Measurements from ENCODE around the gene PBRM1.
"Not testable (repeated sequence)": the region's sequence is repeated elsewhere in the genome, so short reads cannot be mapped to it uniquely, and the experiment has no call there.

The PBRM1 gene

DNA sequence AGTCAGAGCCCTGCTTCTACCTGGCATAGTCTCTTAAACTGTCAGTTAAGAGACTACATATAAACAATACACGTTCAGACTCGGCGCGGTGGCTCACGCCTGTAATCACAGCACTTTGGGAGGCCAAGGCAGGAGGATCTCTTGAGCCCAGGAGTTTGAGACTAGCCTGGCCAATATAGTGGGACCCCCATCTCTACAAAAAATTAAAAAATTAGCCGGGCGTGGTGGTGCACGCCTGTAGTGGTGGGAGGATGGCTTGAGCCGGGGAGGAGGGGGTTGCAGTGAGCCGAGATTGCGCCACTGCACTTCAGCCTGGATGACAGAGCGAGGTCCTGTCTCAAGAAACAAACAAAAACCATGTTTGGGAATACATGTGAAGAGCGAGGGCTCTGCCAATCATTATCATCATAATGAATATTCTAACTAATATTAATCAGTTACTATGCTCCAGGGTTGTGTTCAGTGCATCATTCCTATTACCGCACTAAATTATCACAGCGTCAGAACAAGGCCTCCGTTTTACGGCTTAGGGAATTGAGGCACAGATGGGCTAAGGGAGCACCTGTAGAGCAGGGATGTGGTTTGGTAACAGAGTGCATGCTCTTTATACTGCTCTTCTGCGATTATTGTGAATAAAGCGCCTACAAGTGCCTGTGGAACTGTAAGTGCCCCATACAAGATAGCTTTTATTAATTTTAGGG, 150.2 kb downstream of the PBRM1 start:
- no peak for DNase-seq

DNA sequence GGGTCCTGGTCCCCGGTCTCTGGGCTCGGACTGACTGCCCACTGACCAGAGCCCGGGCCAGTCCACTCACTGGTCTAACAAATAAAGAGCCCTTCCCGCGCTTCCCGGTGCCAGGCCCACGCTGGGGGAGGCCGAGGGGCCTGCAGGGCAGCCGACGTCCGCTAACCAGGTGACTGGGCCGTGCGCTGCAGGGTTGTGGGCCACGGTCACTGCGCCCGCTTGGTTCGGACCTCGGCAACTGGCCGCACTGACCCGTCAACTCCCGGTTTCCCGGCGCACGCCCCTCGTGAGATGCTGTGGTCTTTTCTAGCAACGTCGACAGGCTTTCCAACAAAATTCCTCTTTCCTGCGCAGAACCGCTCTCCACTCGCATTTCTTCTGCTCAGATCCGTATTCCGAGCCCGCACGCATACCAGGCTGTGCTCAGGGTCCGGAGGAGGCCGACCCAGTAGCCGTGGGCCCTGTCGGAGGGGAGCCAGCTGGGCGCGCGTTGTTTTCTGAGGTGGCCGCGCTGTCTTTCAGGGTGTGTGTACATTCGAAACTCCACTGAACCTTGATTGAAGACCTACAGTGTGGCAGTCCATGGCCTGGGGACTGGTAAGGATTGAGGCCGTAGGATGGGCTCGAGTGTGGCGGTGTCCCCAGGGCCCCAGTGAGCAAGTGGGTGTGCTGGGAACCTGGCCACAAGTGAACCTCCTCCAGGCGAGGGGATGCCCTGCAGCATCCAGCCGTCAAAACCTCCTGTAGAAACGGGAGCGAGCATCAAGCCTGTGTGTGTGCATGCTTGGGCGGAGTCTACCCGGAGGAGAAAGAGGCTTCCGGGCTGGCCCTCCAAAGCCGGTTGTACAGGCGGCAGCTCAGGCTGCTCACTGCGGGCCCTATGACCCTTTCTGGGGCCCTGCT, 151.2 kb downstream of the PBRM1 start:
- no peak for DNase-seq

DNA sequence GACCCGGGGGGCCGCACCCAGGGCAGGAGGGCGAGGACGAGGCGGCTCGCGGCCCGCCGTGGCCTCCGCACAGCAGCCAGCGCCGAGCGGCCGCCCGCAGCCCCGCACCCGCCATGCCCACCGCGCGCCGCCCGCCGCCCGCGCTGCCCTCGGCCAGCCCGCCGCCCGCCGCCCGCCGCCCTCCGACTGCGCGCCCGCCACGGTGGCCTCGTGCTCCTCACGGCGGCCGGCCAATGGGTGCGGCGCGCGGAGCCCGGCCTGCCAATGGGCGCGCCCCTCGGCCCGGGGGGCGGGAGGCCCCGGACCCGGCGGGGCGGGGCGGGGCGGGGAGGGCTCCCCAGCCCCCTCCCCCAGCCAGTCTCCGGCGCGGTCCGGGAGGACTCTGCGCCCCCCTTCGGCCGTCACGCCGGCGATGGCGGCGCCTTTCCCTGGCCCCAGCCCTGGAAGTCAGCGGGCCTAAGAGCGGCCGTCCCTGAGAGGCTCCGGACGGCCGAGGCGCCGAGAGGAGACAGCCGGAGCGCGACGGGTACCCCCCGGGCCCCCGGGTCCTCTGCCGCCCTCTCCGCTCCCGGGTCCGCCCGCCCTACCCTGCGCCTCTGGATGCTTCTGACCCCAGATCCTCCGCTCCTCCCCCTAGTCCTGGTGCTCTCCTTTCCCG, 152.0 kb downstream of the PBRM1 start, which contains the start of gene NT5DC2:
Gene NT5DC2, minus strand, starts transcription at position 235 of the 658 bp plus-strand sequence. Its CDS starts 120 bp downstream, at position 115.
- DNase-seq: peak; percentile 60

DNA sequence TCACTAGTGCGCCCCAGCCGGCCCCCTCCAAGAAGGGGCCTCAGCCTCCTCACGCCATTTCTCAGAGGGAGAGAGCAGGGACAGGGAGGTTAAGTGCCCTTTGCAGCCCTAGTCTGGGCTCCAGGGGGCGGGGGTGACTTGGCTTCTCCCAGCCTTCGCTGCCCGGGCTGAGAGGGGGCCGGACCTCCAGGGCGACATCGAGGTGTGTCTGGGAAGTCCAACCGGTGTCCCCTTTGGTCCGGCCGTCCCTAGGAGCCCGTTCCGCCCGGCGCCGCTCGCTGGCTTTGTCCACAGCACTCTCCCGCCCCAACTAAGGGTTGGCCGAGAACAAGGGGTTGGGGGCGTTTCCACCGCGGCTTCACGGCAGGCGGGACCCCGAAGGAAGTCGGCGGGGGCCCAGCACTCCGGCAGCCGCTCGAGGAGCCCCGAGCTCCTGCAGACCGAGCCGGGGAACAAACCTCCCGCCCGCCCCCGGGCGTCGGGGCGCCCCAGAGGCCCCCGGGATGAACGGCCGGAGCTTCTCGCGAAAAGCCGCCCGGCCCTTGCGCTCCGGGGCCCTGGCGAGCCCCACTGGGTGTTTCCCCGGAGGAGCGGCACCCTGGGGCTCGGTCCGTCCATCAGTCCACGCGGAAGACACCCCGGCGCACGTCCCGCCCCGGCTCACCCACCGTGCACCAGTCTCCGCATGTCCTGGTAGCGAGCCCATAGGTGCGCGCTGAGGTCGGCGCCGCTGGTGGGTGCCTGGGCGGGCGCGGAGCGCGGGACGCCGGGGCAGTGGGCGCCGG, 152.7 kb downstream of the PBRM1 start:
- no peak for DNase-seq

DNA sequence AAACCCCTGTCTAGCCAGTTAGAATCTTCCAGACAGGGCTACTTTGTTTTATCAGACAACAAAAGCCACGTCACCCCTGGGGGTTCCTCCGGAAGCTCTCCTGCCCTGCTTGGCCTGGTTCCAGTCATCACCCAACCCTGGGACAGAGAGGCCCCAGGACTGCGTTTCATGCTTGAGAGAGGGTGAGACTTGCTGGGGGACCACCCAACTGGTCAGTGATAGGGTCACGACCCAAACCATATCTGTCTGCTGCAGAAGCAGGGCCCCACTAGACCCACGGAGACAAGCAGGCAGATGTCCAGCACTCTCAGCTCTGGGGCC, 153.2 kb downstream of the PBRM1 start:
- no peak for DNase-seq

DNA sequence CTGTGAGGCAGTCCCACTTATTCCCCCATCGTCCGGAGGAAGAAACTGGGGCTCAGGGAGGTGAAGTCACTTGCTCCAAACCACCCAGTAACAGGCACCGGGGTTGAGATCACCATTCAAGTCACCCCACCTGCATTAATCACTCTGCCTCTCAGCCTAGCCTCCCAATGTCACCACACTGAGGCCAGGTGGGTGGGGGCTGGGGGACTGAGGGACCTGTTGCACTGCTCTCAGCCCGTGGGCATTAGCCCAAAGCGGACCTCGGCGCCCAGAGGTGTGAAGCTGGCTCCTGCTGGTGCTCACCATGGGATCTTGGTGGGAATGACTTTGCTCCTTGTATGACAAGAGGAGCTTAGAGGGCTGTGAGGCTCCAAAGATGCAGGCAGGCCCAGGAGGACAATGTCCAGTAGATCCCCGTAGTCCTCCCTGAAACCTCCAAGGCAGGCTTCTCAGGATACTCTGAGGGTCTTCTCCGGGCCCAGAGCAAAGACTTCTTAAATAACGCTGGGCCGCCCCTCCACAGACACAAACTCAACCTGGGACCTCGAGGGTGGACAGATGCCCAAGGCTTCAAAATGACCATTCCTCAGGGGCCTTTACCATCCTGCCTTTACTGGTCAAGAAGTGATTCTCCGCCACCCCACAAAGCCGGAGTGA, 153.7 kb downstream of the PBRM1 start:
- peak; percentile 11 for DNase-seq

DNA sequence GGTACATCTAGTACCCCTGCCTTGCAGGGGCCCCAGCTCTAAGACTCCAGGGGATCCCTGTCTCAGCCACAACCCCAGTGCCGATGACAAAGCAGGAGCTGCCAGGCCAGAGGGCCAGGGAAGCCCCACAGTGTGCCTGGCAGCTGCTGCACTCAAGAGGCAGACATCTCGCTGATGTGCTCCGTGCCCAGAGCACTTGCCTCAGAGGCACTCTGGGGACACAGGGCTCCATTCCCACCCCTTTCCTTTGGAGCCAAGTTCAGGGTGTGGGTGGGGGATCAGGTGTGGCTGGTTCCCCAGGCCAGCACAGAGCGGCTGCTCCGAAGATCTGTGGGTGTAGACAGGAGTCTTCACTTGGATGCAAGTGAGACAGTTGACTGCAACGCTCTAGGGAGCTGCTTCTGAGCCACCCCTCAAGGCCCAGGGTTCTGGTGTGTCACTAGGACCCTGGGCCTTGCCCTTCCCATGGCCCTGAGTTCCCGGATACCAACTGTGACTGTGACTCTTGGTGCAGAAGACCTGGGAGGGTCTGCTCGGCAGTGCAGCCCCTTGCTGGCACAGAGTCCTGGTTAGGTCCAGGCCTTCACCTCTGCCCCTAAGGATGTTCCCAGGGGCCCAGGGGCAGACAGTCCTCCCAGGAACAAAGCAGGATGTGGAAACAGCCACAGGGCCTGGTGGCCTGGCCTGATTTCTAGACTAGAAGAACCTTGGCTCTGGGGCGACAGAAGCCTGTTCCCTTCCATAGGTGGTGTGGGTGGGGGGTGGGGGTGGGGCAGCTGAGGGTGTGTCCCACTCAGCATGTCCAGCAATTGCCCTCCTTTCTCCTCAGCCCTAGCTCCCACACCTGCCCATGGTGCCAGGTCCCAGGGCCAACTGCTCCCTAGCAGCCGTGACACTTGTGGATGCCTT, 154.5 kb downstream of the PBRM1 start:
- DNase-seq: peak; percentile 1

DNA sequence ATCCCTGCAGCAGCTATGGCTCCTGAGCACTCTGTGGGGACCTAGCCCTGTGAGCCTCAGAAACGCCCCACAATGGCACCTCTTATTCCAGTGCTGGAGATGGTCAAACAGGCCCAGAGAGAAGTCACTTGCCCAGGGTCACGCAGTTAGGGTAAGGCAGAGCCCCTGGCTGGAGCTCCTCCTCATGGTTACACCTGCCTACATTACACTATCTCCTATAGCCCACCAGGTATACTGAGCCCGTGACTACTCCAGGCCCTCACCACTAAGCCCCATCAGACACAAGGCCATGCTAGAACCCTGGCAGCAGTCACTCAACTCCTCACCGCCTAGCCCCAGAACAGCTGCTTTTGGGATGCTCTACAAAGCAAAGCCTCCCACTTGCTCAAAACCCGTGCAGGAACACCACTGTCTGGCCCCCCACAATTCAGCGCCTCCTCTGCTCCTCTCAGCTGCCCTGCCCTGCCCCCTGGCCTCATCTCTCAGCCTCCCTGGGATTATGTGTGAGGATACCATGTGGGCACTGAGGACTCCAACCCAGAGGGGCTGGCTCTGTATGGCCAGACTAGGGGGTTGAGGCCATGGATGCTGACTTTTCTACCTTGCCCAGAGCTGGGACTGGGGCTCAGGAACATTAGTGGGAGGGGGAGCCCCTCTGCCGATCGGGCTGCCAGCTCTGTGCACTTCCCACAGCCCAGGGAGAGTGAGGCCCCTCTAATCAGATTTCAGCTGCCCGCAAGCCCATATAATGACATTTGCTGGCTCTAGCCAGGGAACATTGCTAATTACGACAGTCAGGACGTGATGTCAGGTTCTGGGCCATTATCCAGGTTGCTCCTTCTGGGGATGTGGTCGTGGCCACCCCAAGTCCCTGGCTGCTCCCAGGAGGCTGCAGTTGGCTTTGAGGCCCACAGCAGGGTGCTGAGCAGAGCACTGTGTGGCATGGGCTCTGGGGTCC, 156.1 kb downstream of the PBRM1 start:
- DNase-seq: peak; percentile 1

DNA sequence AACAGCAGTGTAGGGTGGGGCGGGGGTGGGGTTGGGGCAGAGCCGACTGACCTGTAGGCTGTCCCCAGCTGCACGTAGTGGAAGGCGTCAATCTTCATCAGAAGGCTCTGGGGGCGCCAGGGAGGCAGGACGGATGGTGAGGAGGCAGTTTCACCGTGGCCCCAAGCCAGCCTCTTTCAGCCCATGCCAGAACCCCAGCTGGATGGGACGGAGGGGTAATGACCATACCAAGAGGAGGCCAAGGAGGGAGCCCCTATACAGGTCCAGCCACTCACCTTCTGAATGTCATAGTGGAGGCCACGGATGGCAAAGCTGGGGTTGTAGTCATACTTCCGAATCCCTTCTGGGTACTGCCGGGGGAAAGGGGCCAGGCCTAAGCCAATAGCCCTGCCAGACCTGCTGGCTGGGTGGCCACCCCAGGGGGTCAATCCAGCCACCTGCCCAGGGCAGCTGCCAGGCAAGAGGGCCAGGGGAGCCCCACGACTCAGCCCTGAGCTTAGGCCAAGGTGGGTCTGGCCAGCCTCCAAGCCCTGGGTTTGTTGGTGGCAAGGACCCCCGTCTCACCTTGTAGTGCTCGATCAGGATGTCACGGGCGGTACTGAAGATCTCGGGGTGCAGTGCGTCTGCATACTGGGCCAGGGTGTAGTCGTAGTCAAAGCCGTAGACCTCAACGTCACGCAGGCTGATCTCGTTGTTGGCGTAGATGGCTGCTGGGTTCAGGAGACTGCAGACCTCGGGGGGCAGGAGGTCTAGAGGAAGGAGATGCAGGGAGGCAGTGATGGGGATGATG, 156.9 kb downstream of the PBRM1 start:
- DNase-seq: peak; percentile 1

DNA sequence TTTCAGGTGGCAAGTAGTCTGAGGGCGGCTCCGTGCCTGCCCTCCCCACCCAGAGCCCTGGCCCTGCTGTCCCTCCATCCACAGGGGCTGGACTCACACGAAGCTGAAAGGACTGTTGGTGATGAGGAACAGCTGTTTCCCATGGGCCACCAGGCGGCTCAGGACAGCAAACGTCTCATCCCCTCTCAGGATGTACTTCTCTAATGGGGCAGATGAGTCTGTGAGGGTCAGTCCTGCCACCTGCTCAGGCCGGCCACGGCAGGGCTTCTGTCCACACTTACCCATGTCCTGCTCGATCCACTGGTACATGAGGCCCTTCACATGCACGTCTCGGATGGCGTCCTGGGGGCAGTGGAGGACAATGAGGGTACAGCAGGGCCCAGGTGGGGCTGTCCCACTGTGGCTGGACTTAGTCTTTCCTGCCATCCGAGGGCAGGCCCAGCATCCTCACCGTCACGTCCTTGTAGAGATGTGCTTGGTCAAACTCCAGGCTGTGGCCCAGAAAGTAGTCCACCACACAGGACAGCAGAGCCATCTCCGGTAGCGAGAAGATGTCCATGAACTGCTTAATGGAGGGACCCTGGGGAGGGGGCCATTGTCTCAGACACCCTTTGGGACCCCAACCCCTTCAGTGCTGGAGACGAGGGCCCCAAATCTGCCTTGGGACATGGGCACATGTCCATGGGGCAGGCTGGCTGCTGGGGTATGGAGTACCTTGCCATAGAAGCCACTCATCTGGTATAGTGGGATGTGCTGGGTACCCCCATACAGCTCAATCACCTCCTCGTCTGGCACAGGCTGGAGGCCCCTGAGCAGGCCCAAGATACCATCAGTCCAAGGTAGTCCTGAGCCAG, 157.8 kb downstream of the PBRM1 start:
- DNase-seq: peak; percentile 0

DNA sequence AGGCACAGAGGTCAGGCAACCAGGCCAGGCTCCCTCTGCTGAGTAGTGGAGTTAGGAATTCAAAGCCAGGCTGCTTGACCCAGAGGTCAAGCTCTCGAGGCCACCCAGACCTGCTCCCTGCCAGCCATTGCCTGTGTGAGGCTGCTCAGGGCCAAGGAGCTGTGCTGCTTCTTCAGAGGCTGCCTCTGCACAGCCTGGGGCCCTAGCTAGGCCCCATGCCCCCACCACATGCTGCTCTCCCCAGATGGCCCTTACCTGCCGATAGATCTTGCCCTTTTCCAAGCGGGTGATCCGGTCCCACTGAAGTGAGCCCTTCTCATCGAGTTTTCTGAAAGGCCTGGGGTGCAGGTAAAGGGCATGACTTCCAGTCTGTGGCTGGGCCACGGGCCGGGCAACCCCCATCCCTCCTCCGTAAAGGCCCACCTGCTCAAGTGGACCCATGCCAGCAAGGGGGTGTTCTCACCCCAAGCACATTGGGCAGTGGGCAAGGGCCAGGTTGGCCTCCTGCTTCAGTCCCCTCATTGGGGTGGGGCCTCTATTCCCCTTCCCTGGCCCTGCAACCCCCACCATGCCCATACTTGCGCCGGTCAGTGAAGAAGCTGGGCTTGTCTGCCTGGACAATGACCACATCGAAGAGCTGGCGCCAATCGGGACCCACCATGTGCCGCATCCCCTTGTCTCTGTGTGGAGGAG, 158.5 kb downstream of the PBRM1 start:
- DNase-seq: peak; percentile 0

DNA sequence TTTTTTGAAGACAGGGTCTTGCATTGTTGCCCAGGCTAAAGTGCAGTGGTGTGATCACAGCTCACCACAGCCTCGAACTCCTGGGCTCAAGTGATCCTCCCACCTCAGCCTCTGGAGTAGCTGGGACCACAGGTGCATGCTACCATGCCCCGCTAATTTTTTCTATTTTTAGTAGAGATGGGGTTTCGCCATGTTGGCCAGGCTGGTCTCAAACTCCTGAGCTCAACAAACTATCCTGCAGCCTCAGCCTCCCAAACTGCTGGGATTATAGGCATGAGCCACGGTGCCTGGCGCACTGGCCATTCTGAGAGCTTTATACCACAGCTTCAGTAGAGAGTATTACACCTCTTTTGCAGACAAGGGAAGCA, 159.1 kb downstream of the PBRM1 start:
- not testable (repeated sequence) for DNase-seq

DNA sequence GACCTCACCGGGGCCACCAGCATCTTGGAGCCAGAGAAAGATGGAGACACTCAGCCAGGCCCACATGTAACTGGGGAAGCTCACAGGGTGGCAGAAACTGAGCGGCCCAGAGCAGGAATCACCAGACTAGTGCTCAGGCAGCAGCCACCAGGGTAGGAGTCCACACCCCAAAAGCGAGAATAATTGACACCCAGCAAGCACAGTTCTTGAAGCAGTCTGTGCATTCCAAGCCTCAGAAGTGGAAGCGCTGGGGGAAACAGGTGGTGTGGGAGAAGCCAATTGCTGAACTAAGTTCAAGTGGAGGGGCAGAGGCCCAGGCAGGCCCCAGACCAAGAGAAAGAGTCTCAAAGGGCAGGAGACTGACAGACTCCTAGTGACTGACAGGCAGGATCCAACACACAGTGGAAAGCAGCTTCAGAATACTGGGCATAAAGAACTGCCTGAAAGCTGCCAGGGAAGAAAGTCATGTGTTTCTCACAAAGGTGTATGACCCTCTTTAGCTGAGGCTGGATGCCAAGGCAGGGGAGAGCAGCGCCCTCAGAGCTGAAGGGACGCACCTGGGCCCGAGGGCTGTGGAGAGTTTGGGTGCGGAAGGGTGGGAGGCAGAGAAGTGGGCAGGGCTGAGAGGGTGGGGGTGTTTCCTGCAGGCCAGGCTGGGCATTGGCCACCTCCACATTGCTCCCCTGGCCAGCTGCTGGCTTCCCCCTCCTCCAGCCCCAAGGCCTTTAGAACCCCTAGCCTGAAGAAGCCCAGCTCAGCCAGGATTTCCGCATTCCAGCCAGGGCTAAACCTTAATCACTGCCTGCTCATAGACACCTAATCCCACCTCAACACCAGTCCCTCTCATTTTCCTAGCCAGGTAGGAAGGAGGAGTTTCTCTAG, 159.8 kb downstream of the PBRM1 start:
- DNase-seq: no peak

DNA sequence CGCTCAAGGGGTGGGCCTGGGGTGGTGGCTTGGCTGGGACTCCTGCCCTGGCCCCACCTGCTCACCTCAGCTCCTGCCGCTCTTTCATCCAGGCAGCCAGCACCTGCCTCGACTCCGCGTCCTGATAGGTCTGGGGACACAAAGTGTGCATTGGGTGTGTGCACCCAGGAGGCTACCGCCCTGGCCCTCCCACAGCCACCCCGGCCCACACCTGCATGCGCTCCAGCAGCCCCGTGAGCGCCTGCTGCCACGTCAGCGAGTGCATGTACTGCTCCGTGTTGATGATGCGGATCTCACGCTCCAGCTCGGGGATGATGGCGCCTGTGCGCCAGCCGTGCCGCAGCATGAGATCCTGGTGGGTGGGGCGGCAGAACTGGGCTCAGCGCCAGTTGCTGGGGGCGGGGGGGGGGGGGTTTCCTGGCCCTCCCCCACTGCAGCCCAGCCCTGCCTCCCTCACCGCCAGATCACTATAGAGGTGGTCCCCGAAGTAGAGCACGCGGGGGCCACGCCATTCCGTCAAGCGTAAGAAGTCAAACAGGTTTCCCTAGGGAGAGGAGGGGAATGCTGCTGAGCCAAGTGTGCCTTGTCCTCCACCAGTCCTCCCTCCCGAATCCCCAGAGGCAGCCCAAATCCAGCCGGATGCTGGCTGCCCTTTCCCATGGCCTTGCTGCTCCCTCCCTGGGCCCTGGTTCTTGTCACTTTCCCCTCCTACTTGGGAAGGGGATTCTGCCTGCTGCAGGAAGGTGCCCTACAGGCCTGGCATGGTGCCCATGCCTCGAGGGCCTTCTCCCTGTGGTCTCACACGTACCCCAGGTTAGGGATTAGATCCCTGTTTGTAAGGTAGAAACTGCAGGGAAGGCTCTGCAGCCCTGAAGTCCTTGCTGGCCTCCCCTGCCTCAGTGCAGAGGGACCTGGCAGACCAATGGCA, 160.7 kb downstream of the PBRM1 start:
- DNase-seq: no peak

DNA sequence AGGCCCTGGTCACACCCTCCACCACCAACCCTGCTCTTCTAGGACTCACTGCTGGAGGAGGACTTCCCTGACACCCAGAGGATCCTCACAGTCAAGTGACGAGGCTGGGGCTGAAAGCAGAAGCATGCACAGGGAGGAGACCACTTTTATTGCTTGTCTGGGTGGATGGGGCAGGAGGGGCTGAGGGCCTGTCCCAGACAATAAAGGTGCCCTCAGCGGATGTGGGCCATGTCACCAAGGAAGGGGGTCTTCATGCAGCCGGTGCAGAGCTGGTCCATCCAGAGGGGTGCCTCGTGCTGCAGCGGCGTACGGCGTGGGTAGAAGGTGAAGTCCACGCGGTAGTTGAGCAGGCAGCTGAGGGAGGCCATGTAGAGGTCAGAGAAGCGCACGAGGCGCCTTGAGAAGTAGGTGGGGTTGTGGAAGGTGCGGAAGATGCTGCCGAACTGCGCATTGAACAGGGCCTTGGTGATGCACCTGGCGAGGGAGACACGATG, 161.4 kb downstream of the PBRM1 start:
- DNase-seq: no peak
